Activated naive CD4-positive, alpha-beta T cell treated with anti-CD3 and anti-CD28 coated beads, Interleukin-2, amount 50 U/mL, for 16 hours (primary cell): Measurements from ENCODE around the gene CD79B.

Experiments
- DNase-seq: peaks from one replicate; pipeline ENCODE4 v3.0.0-alpha.2; 2020

Gene CD79B

GRCh38 chr17:63950940-63951907 is 19.1 kb upstream of the CD79B start:
- DNase-seq: no peak

- no peak for DNase-seq
Measured at GRCh38 chr17:63949576-63950250, 17.6 kb upstream of the CD79B start.

- DNase-seq: no peak
Measured at GRCh38 chr17:63948521-63948920, 16.4 kb upstream of the CD79B start.

- no peak for DNase-seq
Measured at GRCh38 chr17:63947711-63948330, 15.7 kb upstream of the CD79B start.

- peak; percentile 57 for DNase-seq
Measured at GRCh38 chr17:63946440-63947363, 14.6 kb upstream of the CD79B start.

- DNase-seq: no peak
Measured at GRCh38 chr17:63945784-63946439, 13.8 kb upstream of the CD79B start.

GRCh38 chr17:63944736-63945499 is 12.8 kb upstream of the CD79B start:
- DNase-seq: no peak

GRCh38 chr17:63943745-63944144 is 11.6 kb upstream of the CD79B start:
- no peak for DNase-seq

GRCh38 chr17:63942309-63942985 is 10.3 kb upstream of the CD79B start:
- DNase-seq: no peak

GRCh38 chr17:63941751-63942150 is 9.6 kb upstream of the CD79B start:
- DNase-seq: no peak

- DNase-seq: no peak
Measured at GRCh38 chr17:63941162-63941561, 9.0 kb upstream of the CD79B start.

- DNase-seq: no peak
Measured at GRCh38 chr17:63940584-63940983, 8.5 kb upstream of the CD79B start.

- DNase-seq: no peak
Measured at GRCh38 chr17:63939884-63940283, 7.8 kb upstream of the CD79B start.

- DNase-seq: no peak
Measured at GRCh38 chr17:63939401-63939800, 7.3 kb upstream of the CD79B start.

GRCh38 chr17:63937920-63938319 is 5.8 kb upstream of the CD79B start:
- no peak for DNase-seq

- DNase-seq: no peak
Measured at GRCh38 chr17:63937319-63937718, 5.2 kb upstream of the CD79B start.

GRCh38 chr17:63934183-63935112 is 2.3 kb upstream of the CD79B start:
- no peak for DNase-seq

- DNase-seq: no peak
Measured at GRCh38 chr17:63933598-63933997, 1.5 kb upstream of the CD79B start.

GRCh38 chr17:63932721-63933120 is 590 bp upstream of the CD79B start:
- no peak for DNase-seq
